Measurements from ENCODE around the gene RABEP1. TPM values are rescaled to one million over a fixed set of nuclear protein-coding genes. Genes with fewer than 3 reads are reported as not detected.

The RABEP1 gene
- total and polyA plus RNA-seq, 4 donors, result 14.9 to 38.2 (median 25.1) TPM

DNA sequence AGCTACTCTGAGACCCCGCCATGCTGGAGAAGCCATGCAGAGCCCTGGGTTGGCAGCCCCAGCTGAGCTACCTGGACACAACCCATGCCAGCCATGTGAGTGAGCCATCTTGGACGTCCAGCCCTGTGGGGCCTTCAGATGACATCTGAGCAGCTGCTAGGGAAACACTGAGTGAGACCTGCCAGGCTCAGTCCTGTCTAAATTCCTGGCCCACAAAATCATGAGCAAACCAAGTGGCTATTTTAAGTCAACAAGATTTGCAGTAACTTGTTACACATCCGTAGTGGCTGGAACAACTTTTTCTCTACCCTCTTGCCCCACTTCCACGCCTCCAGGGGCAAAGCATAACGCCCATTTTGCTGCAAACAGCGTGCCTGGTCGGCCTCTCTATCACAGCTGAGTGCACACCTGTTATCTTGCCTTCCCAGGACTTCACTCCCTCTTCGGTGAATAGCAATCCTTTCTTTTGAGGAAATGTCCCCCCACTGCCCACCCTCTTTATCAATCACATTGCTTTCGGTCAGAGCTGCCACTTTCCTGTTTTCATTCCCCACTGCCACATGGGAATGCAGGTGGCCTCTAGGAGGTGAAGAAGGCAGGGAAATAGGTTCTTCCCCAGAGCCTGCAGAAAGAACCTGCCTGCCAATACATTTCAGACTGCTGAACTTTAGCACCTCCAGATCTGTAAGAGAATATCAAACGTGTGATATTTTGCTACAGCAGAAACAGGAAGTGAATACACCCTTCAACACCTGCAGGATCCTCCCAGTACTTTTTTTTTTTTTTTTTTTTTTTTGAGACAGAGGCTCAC is 40.0 kb upstream of the RABEP1 start:
- H3K36me3 ChIP-seq (ENCODE audit: control insufficient read depth in 4 of 4, insufficient read depth in 4 of 4, low read length in 4 of 4), result no peaks in the 10 kb centered on the region
- ATAC-seq (ENCODE audit: insufficient read depth, low FRiP score), result no peak
- 55 to 69% methylated on average over 10 of the region's 10 CpGs for WGBS, 2 donors
- no peak overlapping the region for H3K4me3 ChIP-seq
- H3K4me1 ChIP-seq (ENCODE audit: control insufficient read depth in 5 of 5, insufficient read depth in 5 of 5, low read length in 5 of 5), result peaks cover 0 to 4% (median 0%) of the 10 kb centered on the region in 5 donors
- no peaks in the 10 kb centered on the region for H3K27me3 ChIP-seq (ENCODE audit: control insufficient read depth in 3 of 3, insufficient read depth in 3 of 3, low read length in 2 of 3)
- TF ChIP-seq, protein P1, sequence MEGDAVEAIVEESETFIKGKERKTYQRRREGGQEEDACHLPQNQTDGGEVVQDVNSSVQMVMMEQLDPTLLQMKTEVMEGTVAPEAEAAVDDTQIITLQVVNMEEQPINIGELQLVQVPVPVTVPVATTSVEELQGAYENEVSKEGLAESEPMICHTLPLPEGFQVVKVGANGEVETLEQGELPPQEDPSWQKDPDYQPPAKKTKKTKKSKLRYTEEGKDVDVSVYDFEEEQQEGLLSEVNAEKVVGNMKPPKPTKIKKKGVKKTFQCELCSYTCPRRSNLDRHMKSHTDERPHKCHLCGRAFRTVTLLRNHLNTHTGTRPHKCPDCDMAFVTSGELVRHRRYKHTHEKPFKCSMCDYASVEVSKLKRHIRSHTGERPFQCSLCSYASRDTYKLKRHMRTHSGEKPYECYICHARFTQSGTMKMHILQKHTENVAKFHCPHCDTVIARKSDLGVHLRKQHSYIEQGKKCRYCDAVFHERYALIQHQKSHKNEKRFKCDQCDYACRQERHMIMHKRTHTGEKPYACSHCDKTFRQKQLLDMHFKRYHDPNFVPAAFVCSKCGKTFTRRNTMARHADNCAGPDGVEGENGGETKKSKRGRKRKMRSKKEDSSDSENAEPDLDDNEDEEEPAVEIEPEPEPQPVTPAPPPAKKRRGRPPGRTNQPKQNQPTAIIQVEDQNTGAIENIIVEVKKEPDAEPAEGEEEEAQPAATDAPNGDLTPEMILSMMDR (IDR thresholded peaks at IDR 0.05; ENCODE audit: control extremely low read depth, extremely low read depth), result no peak
- no peak for DNase-seq
- H3K27ac ChIP-seq (ENCODE audit: low read depth in 1 of 2, low read length in 1 of 2), result no peak overlapping the region
- H3K9me3 ChIP-seq (ENCODE audit: control insufficient read depth in 4 of 4, insufficient read depth in 3 of 4, low read length in 3 of 4), result no peaks in the 10 kb centered on the region
- H3K9ac ChIP-seq (ENCODE audit: insufficient read depth in 1 of 2, low read length in 2 of 2), result no peak overlapping the region

DNA sequence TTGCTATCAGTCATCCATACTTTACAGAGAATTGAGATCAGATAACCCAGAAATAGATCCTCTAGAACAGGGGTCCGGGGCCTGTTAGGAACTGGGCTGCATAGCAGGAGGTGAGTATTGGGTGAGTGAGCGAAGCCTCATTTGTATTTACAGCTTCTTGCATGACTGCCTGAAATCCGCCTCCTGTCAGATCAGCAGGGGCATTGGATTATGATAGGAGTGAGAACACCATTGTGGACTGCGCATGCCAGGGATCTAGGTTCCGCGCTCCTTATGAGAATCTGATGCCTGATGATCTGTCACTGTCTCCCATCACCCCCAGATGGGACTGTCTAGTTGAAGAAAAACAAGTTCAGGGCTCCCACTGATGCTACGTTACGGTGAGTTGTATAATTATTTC is 34.5 kb upstream of the RABEP1 start:
- Histone ChIP-seq H3K9me3 (ENCODE audit: control insufficient read depth in 4 of 4, insufficient read depth in 3 of 4, low read length in 3 of 4) (no peaks in the 10 kb centered on the region), H3K27me3 (ENCODE audit: control insufficient read depth in 3 of 3, insufficient read depth in 3 of 3, low read length in 2 of 3) (no peaks in the 10 kb centered on the region), H3K36me3 (ENCODE audit: control insufficient read depth in 4 of 4, insufficient read depth in 4 of 4, low read length in 4 of 4) (no peaks in the 10 kb centered on the region), H3K4me3 (no peak overlapping the region), H3K27ac (ENCODE audit: low read depth in 1 of 2, low read length in 1 of 2) (no peak overlapping the region), H3K9ac (ENCODE audit: insufficient read depth in 1 of 2, low read length in 2 of 2) (no peak overlapping the region), H3K4me1 (ENCODE audit: control insufficient read depth in 5 of 5, insufficient read depth in 5 of 5, low read length in 5 of 5) (peaks cover 0 to 4% (median 0%) of the 10 kb centered on the region in 5 donors)
- DNase-seq, result no peak
- 91 to 97% methylated on average over 8 of the region's 8 CpGs for WGBS, 2 donors
- ATAC-seq (ENCODE audit: insufficient read depth, low FRiP score), result no peak
- TF ChIP-seq, protein P1 (IDR thresholded peaks at IDR 0.05; ENCODE audit: control extremely low read depth, extremely low read depth), result no peak

DNA sequence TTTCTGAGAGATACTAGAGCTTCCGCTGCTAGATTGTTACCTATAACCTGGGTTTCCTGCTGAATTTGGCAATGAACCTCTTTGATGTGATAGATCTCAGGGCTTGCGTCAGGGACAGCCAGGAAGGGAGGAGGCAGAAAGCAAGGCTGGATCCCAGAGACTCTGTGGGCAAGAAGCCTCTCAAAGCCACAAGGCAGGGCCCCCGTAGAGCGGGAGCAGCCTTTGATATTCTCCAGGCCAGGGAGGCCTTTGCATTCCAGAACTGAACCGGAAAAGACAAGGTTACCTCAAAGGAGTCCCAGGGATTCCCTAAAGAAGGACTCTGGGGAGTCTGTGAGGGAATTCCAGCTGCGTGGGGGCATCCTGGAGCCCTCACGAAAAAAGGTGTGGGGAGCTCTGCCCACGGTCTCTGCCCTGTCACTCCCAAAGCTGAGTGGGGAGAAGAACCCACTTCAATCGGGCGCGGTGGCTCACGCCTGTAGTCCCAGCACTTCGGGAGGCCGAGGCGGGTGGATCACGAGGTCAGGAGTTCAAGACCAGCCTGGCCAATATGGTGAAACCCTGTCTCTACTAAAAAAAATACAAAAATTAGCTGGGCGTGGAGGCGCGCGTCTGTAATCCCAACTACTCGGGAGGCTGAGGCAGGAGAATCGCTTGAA is 33.1 kb upstream of the RABEP1 start:
- Histone ChIP-seq H3K9me3 (ENCODE audit: control insufficient read depth in 4 of 4, insufficient read depth in 3 of 4, low read length in 3 of 4) (no peaks in the 10 kb centered on the region), H3K4me1 (ENCODE audit: control insufficient read depth in 5 of 5, insufficient read depth in 5 of 5, low read length in 5 of 5) (no peaks in the 10 kb centered on the region), H3K36me3 (ENCODE audit: control insufficient read depth in 4 of 4, insufficient read depth in 4 of 4, low read length in 4 of 4) (no peaks in the 10 kb centered on the region), H3K9ac (ENCODE audit: insufficient read depth in 1 of 2, low read length in 2 of 2) (no peak overlapping the region), H3K27me3 (ENCODE audit: control insufficient read depth in 3 of 3, insufficient read depth in 3 of 3, low read length in 2 of 3) (no peaks in the 10 kb centered on the region), H3K4me3 (no peak overlapping the region), H3K27ac (ENCODE audit: low read depth in 1 of 2, low read length in 1 of 2) (no peak overlapping the region)
- no peak for ATAC-seq (ENCODE audit: insufficient read depth, low FRiP score)
- WGBS, 2 donors, result 70 to 78% methylated on average over 22 of the region's 22 CpGs
- DNase-seq, result no peak
- TF ChIP-seq, protein P1 (IDR thresholded peaks at IDR 0.05; ENCODE audit: control extremely low read depth, extremely low read depth), result no peak
